HG03097 (cell line): Measurements from ENCODE around the gene KIF4A.
"Not testable (repeated sequence)": the region's sequence is repeated elsewhere in the genome, so short reads cannot be mapped to it uniquely, and the experiment has no call there.

Experiments
- ATAC-seq: cut with Tn5 transposase; IDR thresholded peaks from one replicate; pipeline ENCODE4 v1.9.1; 2021; ENCODE audit not compliant: unreplicated experiment, low FRiP score

KIF4A gene

DNA sequence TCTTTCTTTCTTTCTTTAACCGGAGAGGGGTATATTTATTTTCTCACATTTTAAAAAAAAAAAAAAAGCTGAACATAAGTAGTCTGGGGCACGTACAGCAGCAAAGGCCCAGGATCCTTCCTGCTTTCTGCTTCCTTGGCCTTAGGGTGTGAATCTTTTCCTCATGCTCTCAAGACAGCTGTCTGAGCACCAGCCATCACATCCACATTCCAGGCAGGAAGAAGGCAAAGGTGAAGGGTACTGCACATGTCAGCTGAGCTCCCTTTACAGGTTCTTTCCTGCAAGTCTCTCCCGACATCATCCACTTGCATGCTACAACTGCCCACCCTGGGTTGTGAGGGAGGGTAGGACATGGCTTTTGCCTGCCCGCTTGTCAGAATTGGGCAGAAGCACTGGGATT is 69.6 kb downstream of the KIF4A start:
- ATAC-seq = no peak

DNA sequence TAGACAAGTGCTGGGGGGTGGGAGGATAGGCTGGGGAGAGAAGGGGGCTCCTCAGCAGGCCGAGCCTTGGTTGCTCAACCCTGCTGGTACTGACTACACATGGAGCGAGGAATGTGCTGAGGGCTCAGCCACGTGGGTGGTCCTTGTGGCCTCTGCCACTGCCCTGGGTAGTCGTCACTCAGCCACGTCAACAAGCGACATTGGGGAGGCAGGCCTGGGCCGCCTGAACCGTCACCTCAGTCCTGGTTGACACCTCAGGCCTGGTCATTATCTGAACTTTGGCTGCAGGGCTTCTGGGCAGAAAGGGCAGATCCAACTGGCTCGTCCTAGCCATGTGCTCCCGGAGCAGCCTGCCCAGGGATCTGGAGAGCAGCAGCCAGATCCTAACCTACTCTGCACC is 70.5 kb downstream of the KIF4A start:
- no peak for ATAC-seq

DNA sequence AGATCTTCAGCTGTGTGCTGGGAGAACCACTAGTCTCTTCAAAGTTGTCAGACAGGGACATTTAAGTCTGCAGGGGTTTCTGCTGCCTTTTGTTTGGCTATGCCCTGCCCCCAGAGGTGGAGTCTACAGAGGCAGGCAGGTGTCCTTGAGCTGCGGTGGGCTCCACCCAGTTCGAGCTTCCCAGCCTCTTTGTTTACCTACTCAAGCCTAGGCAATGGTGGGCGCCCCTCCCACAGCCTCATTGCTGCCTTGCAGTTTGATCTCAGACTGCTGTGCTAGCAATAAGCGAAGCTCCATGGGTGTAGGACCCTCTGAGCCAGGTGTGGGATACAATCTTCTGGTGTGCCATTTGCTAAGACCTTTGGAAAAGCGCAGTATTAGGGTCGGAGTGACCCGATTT is 78.8 kb downstream of the KIF4A start:
- ATAC-seq = not testable (repeated sequence)

DNA sequence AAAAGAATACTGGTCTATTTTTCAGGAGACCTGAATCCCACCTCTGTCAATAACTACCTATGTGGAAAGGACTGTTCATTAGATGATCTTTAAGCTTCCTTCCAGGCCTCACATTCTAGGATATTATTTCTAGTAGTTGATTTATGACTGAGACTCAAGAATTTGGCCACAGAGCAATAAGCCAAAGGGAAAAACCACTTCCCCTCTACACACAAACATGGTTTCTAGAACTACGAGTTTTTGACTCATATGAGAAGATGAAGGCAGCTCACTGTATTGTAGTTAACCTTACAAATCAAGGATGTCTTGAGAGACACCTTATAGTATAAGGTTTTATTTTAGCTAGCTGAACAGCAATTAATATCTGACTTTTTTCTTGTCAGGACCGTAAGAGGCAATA is 96.3 kb downstream of the KIF4A start:
- ATAC-seq = no peak

DNA sequence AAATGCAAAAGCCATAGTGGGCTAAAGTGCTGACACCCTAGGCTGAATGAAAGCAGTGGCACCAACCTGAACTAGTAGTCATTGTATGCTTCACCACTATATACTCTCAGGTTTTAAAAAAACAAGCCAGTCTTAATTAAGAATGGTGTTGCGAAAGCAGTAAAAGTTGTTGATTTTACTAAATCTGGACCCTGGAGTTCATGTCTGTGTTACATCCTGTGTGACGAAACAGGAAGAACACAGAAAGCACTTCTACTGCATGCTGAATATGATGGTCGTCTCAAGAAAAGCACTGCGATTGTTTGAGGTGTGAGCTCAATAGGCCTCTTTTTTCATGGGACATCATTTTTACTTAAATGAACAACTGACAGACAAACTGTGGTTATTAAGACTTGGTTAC is 109.0 kb downstream of the KIF4A start:
- no peak for ATAC-seq

DNA sequence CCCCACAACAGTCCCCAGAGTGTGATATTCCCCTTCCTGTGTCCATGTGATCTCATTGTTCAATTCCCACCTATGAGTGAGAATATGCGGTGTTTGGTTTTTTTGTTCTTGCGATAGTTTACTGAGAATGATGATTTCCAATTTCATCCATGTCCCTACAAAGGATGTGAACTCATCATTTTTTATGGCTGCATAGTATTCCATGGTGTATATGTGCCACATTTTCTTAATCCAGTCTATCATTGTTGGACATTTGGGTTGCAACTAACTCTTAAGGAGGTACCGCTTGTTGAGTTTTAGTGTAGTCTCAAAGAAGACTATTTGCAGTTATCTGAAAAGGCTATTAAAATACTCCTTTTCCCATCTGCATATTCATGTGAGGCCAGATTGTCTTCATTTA is 110.3 kb downstream of the KIF4A start:
- not testable (repeated sequence) for ATAC-seq

DNA sequence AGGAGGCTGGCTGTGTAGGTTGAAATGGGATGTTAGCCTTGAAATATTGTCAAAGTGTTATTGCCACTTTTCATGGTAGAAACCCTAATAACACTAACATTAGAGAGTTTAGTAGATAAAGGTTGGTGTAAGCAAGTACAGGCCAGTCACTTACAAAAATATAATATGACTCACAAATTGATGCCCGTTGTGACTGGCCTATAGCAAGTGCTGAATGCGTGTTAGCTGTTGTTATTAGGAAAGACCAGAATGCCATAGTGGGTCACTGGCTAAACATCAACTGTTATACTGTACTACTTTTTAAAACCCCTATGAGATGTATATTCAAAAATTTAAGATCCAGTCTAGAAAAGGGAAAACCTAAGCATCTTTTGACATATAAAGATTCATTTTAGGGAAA is 112.8 kb downstream of the KIF4A start:
- no peak for ATAC-seq

DNA sequence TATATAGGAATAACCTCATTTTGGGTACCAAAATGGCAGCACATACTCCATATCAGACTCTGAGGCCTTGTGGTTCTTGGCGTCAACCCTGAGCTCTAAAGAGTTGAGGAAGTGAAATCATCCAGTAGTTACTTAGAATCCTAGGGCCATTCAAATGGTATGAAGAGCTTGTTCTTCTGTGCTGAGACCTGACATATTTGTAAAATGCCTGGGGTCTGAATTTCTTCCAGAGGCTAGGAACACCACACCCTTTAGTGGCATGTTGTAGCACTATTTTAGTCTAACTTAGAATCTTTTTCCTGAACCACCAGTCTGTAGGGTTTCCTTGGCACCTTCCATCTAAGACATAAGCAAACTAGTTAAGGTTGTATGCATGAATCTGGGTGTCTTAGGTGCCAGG is 115.1 kb downstream of the KIF4A start:
- ATAC-seq = no peak

DNA sequence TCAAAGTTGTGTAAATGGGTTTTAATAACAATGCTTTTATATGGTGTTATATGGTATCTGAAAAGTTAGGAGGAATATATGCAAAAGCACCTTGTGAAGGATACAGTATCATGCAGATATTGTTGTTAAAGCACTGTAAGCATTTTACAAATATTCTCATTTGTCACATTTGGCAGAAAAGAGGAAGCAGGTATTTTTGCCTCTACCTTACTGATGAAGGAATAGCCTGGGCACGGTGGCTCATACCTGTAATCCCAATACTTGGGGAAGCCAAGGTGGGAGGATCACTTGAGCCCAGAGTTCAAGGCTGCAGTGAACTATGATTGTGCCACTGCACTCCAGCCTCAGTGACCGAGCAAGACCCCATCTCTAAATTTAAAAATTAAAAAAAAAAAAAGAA is 121.0 kb downstream of the KIF4A start:
- no peak for ATAC-seq

DNA sequence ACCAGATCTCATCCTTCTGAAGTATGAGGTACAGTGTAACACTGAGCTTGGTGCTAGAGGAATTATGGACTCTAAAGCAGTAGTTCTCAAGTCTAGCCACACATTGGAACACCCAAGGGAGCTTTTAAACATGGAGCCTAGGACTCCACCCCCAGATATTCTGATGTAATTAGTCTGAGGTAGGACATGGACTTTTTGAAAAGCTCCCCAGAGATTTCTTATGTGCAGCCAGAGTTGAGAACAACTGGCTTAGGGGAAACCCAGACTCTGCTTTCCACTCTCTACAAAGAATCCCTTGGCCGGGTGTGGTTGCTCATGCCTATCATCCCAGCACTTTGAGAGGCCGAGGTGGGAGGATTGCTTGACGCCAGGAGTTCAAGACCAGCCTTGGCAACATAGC is 121.6 kb downstream of the KIF4A start:
- no peak for ATAC-seq

DNA sequence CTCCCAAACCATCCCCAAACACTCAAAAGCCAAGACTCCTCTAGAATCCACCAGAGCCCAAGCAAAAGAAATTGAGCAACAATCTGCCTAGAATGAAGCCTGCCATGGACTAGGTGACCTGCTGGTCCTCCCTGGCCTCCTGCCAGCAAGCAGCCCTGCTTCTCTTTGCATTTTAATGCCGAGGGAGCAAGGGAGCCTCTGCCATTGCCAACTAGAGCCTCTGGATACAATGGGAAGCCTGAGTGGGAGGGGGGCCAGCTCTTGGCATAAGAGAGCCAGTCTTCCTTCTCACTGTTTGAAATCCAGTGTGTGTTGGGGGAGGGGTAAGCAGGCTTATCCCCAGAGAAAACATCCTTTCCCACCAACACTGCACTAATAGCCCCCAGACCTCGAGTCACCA is 131.7 kb downstream of the KIF4A start:
- ATAC-seq = no peak

DNA sequence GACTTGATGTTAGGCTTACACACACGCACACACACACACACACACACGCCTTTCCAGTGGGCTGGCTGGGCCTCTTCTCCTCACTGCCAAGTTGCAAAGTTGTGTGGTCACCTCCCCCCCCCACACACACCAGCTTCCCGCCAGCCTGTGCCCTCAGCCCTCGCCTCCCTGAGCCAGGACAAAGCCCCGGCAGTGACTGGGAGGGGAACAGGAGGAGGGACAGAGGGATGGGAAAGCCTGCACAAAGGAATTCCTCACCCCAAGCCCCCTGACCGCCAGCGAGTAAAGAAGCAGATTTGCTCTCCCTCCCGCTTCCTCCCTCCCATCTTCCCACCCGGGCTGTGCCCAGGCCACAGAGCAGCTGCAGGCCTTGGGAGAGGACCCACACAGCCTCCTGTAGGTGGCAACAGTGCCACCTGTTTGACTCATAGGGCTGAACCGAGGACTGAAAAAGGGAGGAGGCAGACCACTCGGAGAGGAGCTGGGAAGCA is 133.0 kb downstream of the KIF4A start, which contains the start of gene GDPD2:
TSS of gene GDPD2 (plus strand) at position 464 of the 491 bp plus-strand sequence. CDS start 1,671 bp downstream, outside the sequence.
- no peak for ATAC-seq

DNA sequence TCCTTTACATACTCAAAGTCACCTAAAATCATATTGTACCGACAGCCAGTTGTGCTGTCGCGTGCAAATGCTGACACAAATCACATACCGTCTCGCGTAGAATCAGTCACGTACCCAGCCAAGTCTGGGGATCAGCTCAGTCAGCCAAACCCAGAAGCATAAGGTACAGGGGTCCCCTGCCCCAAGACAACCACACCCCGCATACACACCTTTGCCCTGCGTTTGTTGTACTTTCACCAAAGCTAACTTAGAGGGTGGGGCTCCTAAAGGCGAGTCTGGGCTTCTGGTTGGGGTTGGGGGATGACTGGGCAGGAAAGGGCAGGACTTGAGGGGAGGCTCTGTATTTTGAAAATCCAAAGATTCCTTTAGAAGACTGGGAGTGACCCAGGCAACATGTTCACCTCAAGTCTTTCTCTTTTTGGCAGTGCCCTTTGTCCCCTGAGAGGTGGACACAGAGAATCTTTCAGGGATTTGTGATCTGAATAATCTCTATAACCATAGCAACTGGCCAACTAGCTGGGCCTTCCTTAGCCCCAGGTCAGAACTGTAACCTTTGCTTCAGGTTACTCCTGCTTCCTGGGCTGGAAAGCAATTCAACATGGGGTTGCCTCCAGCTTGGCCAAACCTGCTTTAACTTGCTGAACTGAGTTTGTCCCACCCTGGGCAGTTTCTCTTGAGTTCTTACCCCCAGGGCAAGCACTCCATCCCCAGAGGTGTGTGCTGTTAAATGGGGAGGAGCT is 134.2 kb downstream of the KIF4A start:
- ATAC-seq = no peak

DNA sequence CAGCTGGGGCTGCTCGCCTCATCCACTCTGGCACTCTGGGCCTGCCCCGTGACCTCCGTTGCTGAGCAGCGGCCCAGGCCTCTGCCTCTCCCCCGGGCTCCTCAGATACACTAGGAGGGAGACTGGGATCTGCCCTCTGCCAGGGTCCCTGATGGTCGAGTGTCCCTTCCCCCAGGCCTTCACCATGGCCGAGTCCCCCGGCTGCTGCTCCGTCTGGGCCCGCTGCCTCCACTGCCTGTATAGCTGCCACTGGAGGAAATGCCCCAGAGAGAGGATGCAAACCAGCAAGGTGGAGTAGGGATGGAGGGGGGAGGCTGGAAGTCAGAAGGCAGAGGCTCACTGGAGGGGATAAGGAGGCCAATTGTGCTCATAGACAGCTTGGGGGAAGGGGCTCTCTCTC is 134.9 kb downstream of the KIF4A start:
- no peak for ATAC-seq

DNA sequence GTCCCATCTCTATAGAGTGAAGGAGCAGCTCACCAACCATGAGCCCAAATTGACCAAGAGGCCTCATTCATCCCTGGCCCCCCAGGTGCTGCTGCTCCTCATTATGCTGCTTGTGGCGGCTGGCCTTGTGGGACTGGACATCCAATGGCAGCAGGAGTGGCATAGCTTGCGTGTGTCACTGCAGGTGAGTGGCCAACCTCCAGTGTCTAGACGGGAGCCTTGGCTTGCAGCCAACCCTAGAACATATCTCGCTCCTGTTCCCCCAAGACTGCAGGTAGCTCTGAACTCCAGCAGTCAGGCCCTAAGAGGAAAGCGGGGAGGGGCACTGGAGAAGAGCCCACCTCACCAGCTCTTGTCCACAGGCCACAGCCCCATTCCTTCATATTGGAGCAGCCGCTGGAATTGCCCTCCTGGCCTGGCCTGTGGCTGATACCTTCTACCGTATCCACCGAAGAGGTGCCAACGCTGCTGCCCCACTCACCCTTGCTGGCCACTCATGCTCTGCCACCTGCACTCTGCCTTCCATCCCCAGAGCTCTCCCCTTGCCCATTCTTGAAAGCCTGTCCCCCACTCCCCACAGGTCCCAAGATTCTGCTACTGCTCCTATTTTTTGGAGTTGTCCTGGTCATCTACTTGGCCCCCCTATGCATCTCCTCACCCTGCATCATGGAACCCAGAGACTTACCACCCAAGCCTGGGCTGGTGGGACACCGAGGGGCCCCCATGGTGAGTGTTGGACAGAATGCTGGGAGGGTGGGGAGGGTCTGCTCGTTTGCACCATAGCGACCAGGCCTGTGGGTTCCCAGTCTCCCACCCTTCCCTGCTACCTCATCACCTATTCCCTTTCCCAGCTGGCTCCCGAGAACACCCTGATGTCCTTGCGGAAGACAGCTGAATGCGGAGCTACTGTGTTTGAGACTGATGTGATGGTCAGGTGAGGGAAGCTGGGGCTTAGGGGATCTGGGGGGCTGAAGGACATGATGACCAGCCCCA is 136.7 kb downstream of the KIF4A start:
- ATAC-seq = no peak

DNA sequence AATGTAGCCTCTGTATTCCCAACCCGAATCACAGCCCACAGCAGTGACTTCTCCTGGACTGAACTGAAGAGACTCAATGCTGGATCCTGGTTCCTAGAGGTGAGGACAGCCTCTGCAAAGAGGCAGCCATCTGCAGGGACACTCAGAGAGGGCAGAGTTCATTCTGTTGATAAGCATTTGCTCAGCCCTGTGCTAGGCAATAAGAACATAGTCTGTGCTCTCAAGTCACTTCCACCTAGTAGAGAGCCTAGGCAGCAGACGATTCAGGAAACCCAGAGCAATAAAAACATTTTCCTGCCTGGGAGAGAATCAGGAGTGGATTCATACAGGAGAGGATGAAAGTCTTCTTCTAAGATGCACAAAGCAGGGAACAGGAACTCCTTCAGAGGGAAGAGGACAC is 137.5 kb downstream of the KIF4A start:
- no peak for ATAC-seq

DNA sequence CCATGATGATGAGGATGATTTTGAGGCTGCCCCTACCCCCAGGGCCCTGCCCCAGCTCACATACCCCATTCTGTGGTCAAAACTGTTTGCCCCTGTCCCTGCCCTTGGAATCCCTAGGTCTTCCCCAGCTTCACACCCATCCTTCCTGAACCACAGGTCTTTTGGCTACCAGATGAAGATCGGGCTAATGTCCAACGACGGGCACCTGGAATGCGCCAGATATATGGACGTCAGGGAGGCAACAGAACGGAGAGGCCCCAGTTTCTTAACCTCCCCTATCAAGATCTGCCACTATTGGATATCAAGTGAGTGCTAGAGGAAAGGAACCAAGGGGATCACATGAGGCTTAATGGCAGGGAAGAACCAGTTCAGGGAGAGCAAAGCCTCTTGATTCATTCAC is 139.9 kb downstream of the KIF4A start:
- no peak for ATAC-seq

DNA sequence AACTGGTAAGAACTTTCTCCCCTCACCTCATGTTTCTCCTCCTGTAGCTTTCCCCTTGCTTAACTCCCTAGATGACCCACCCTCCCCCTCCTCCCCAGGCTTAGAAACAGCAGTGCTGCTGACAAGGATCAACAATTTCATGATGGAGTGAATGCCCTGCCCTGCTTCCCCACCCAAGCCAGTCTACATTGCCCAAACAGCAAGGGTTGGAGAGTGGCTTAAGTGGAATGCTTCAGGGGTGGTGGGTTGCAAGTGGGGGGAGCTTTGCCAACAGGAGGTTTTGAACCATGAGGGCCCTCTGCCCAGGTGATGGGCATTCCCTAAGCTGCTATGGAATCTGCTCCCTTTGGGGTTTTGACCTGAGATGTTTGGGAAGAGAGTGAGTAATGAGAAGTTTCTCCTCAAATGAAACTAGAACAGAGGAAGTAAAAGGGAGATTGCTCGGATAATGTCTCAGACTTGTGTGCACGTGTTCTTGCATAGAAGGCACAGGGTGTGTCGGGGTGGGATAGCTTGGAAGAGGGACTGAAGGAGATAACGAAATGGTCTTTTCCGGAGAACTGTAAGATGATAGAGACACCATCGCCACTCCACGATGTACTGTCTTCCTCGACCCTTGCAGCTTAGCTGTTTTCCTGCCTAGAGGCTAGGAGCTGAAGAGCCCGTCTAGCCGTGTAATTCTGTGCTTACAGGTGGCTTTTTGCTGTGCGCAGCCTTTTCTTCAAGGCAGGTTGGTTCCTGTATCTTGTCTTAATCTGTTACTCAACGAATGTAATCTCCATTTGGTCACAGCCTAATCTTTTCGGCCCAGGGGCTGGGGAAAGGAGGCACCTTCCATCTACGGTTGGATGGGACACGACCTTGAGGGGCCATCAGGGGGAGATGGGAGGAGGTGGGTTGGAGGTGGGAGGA is 143.3 kb downstream of the KIF4A start:
- no peak for ATAC-seq

DNA sequence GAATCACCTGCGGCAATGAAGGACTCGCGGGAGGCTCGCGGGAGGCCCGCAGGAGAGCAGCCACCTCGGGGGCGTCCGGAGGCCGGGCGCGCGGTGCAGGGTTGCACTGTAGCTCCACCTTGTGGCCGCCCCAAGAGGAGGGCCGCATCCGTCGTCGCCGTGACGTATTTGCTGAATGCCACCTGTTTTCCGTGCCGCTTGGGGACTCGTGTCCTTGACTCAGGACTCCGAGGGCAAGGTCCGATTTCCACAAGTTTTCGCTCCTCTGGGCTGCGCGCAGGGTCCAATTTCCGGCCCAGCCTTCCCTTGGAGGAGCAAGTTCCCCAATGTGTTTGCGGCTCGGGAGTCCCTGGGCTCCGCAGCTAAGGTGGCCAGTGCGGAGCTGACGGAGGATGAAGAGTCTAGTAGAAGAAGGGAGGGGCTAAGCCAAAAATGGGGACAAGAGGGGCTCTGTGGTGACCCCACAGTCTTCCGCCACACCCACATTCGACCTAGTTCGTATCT is 144.0 kb downstream of the KIF4A start:
- peak; percentile 51 for ATAC-seq

DNA sequence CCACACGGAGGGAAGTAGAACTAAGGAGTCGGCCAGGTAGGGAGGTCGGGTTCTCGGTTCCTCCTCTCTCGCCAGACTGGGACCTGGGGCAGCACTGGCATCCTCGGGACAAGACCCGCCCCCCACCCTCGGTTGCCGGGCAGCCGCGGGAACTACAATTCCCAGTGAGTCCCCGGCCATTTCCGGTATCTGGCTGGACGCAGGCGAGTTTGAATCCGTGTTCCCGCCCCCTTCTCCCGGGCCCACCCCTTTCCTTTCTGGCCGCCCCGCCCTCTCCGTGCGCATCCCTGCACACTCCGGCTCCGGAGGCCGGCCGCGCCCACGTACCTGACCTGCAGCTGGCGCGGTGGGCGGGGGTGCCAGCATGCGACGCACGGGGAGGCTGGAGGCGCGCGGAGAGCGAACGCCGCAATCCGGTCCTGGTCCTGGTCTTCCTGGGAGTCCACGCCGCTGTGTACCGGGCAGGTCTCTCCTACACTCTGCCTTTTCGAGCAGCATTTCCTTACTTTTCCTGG is 144.5 kb downstream of the KIF4A start:
- peak; percentile 51 for ATAC-seq
